HepG2 (cell line): Measurements from ENCODE around the gene RBM27. TPM values are rescaled to one million over a fixed set of nuclear protein-coding genes. Genes with fewer than 3 reads are reported as not detected.

Experiments used
- ADNP ChIP-seq: sonication (generic); formaldehyde crosslinking; IDR thresholded peaks from 2 replicates; pipeline ENCODE4 v1.4.0; 2020; ENCODE audit warnings: missing genetic modification reagents
- FLYWCH1 ChIP-seq: sonication (generic); formaldehyde crosslinking; IDR thresholded peaks from 2 replicates; pipeline ENCODE4 v1.8.1; 2023; ENCODE audit warnings: mild to moderate bottlenecking, missing genetic modification reagents
- FOXK1 ChIP-seq: sonication (generic); formaldehyde crosslinking; IDR thresholded peaks from 2 replicates; pipeline ENCODE4 v1.4.0; 2020; ENCODE audit warnings: low read depth, missing genetic modification reagents, borderline replicate concordance
- HNF4G ChIP-seq, 2 experiments: sonication (generic) in 1 of 2; formaldehyde crosslinking in 1 of 2; IDR thresholded peaks; 2 replicates each; pipeline versions ENCODE4 v1.4.0 to v1.6.1; 2011 to 2020; ENCODE audit warnings: borderline replicate concordance in 2 of 2, low read depth in 2 of 2, mild to moderate bottlenecking in 2 of 2, low read length in 1 of 2, missing genetic modification reagents in 1 of 2, moderate library complexity in 1 of 2
- NR3C1 ChIP-seq: sonication (generic); formaldehyde crosslinking; IDR thresholded peaks from 2 replicates; pipeline ENCODE4 v1.4.0; 2020; ENCODE audit warnings: missing genetic modification reagents
- PCBP2 ChIP-seq: fragments of 200-400 bp; formaldehyde crosslinking; optimal IDR thresholded peaks from 2 replicates; pipeline ENCODE3; 2018; ENCODE audit warnings: low read length, low read depth; ENCODE audit not compliant: poor library complexity, severe bottlenecking
- PITX1 ChIP-seq: sonication (generic); formaldehyde crosslinking; IDR thresholded peaks from 2 replicates; pipeline ENCODE4 v1.5.1; 2020; ENCODE audit warnings: mild to moderate bottlenecking, missing genetic modification reagents
- RFXAP ChIP-seq: sonication (generic); formaldehyde crosslinking; IDR thresholded peaks from 2 replicates; pipeline ENCODE4 v1.4.0; 2020; ENCODE audit warnings: missing genetic modification reagents, borderline replicate concordance
- RNF2 ChIP-seq: fragments of 450-650 bp; conservative IDR thresholded peaks from 2 replicates; pipeline ENCODE4 v1.6.1; 2016; ENCODE audit warnings: low read depth
- SNAPC5 ChIP-seq: sonication (generic); formaldehyde crosslinking; IDR thresholded peaks from 2 replicates; pipeline ENCODE4 v1.8.1; 2023; ENCODE audit warnings: mild to moderate bottlenecking, missing genetic modification reagents, borderline replicate concordance
- SOX13 ChIP-seq, 3 experiments: fragments of 450-650 bp in 1 of 3; sonication (generic) in 1 of 3; formaldehyde crosslinking in 1 of 3; IDR thresholded peaks in 2 of 3; conservative IDR thresholded peaks in 1 of 3; 2 replicates each; pipeline versions ENCODE4 v1.5.0 to v1.6.1; 2016 to 2020; ENCODE audit warnings: antibody characterized with exemption in 1 of 3, mild to moderate bottlenecking in 1 of 3, missing compliant biosample characterization in 1 of 3, missing genetic modification reagents in 1 of 3, moderate library complexity in 1 of 3
- THAP8 ChIP-seq: sonication (generic); formaldehyde crosslinking; IDR thresholded peaks from 2 replicates; pipeline ENCODE4 v1.5.1; 2020; ENCODE audit warnings: missing genetic modification reagents, mild to moderate bottlenecking, borderline replicate concordance
- ZNF263 ChIP-seq: sonication (generic); formaldehyde crosslinking; IDR thresholded peaks from 2 replicates; pipeline ENCODE4 v1.4.0; 2020; ENCODE audit warnings: missing genetic modification reagents
- ZNF331 ChIP-seq: sonication (generic); formaldehyde crosslinking; IDR thresholded peaks from 2 replicates; pipeline ENCODE4 v1.4.0; 2020; ENCODE audit warnings: missing genetic modification reagents
- ZNF451 ChIP-seq: sonication (generic); formaldehyde crosslinking; IDR thresholded peaks from 2 replicates; pipeline ENCODE4 v1.5.0; 2020; ENCODE audit warnings: mild to moderate bottlenecking, missing genetic modification reagents
- ZNF530 ChIP-seq: sonication (generic); formaldehyde crosslinking; IDR thresholded peaks from 2 replicates; pipeline ENCODE4 v1.5.0; 2020; ENCODE audit warnings: low read depth, mild to moderate bottlenecking, missing genetic modification reagents
- ZNF543 ChIP-seq: sonication (generic); formaldehyde crosslinking; IDR thresholded peaks from 2 replicates; pipeline ENCODE4 v1.4.0; 2020; ENCODE audit warnings: mild to moderate bottlenecking, missing genetic modification reagents
- ZNF557 ChIP-seq: sonication (generic); formaldehyde crosslinking; IDR thresholded peaks from 2 replicates; pipeline ENCODE4 v1.4.0; 2020; ENCODE audit warnings: missing genetic modification reagents
- ZNF687 ChIP-seq: sonication (generic); formaldehyde crosslinking; IDR thresholded peaks from 2 replicates; pipeline ENCODE4 v1.5.1; 2020; ENCODE audit warnings: mild to moderate bottlenecking, missing genetic modification reagents, moderate library complexity
- polyA plus RNA-seq, 8 experiments: library from polyadenylated mRNA; depleted of rRNA in 3 of 8; stranded (reverse) in 7 of 8; unstranded in 1 of 8; fragments of >200 nt; fragmentation: Illumina TruSeq in 4 of 8; extraction: Trizol in 4 of 8; gene quantifications; 2 replicates each; pipeline versions ENCODE4 v1.2.1 to v1.2.3, GENCODE V29; 2011 to 2016; ENCODE audit warnings: low read depth in 4 of 8, missing spikeins in 1 of 8, mixed read lengths in 1 of 8; ENCODE audit not compliant: insufficient read depth in 1 of 8
- total RNA-seq, 5 experiments: library from RNA; depleted of rRNA; stranded (reverse); fragments of >200 nt; fragmentation: Illumina TruSeq; extraction: Trizol; gene quantifications; 2 replicates each; pipeline ENCODE4 v1.2.3, GENCODE V29; 2016; ENCODE audit warnings: low read depth in 1 of 5
- TF ChIP-seq, protein P1 (sequence below): sonication (generic); formaldehyde crosslinking; IDR thresholded peaks from 2 replicates; pipeline ENCODE4 v1.5.0; 2020; ENCODE audit warnings: mild to moderate bottlenecking, missing genetic modification reagents
- TF ChIP-seq, protein P2 (sequence below): sonication (generic); formaldehyde crosslinking; IDR thresholded peaks from 2 replicates; pipeline ENCODE4 v1.4.0; 2020; ENCODE audit warnings: mild to moderate bottlenecking, missing genetic modification reagents

Gene RBM27
- total and polyA plus RNA-seq, 2 of the 13 experiments (the other 11 are each of a cell fraction or from before 2014, with no cell fraction given), result 12.9 to 23.4 TPM

- TF ChIP-seq, protein P1, sequence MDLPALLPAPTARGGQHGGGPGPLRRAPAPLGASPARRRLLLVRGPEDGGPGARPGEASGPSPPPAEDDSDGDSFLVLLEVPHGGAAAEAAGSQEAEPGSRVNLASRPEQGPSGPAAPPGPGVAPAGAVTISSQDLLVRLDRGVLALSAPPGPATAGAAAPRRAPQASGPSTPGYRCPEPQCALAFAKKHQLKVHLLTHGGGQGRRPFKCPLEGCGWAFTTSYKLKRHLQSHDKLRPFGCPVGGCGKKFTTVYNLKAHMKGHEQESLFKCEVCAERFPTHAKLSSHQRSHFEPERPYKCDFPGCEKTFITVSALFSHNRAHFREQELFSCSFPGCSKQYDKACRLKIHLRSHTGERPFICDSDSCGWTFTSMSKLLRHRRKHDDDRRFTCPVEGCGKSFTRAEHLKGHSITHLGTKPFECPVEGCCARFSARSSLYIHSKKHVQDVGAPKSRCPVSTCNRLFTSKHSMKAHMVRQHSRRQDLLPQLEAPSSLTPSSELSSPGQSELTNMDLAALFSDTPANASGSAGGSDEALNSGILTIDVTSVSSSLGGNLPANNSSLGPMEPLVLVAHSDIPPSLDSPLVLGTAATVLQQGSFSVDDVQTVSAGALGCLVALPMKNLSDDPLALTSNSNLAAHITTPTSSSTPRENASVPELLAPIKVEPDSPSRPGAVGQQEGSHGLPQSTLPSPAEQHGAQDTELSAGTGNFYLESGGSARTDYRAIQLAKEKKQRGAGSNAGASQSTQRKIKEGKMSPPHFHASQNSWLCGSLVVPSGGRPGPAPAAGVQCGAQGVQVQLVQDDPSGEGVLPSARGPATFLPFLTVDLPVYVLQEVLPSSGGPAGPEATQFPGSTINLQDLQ (CRISPR knock-in tag), result no peak
- TF ChIP-seq ZNF263 (CRISPR knock-in tag) (no peak), HNF4G (IDR thresholded peaks at IDR 0.05; ENCODE audit: borderline replicate concordance, low read depth, low read length) (peak; percentile 39; the same call in 1 of the 2 replicates), HNF4G (CRISPR knock-in tag; IDR thresholded peaks at IDR 0.05; ENCODE audit: borderline replicate concordance, low read depth) (no peak), ZNF451 (CRISPR knock-in tag) (no peak), FLYWCH1 (CRISPR knock-in tag) (no peak), NR3C1 (CRISPR knock-in tag) (no peak), THAP8 (CRISPR knock-in tag) (no peak), PITX1 (no peak), ZNF543 (CRISPR knock-in tag) (no peak), PCBP2 (no peak), RNF2 (no peak), ZNF530 (CRISPR knock-in tag) (no peak), SOX13 (IDR thresholded peaks at IDR 0.05) (no peak), SOX13 (CRISPR knock-in tag; conservative IDR thresholded peaks at IDR 0.05 in 1 of 2, IDR thresholded peaks at IDR 0.05 in 1 of 2) (peak in 1 of 2 experiments; percentile 46; a peak in 2 of 4 replicates), ZNF331 (CRISPR knock-in tag) (0 out of 2 replicates have a peak, but pooled peaks have one; percentile 27), ZNF687 (CRISPR knock-in tag) (no peak), ZNF557 (no peak), FOXK1 (no peak), SNAPC5 (CRISPR knock-in tag) (no peak), ADNP (CRISPR knock-in tag) (no peak), RFXAP (CRISPR knock-in tag) (no peak)
- TF ChIP-seq, protein P2, sequence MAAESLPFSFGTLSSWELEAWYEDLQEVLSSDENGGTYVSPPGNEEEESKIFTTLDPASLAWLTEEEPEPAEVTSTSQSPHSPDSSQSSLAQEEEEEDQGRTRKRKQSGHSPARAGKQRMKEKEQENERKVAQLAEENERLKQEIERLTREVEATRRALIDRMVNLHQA, result peak; percentile 70; the same call in 1 of the 2 replicates
These were observed 9.9 kb downstream of the RBM27 start (continued) for GRCh38 chr5:146213210-146213826.
